K562 (cell line): ENCODE data around the gene SLC48A1. TPM values are rescaled to one million over a fixed set of nuclear protein-coding genes. Genes with fewer than 3 reads are reported as not detected.

Experiments
- CREB3 ChIP-seq: fragments of 450-650 bp; conservative IDR thresholded peaks from 2 replicates; pipeline ENCODE4 v1.6.1; 2016; ENCODE audit warnings: missing genetic modification characterization, low read depth, mild to moderate bottlenecking, missing compliant biosample characterization, moderate library complexity
- E2F3 ChIP-seq: fragments of 250-450 bp; sonication (Bioruptor Pico); IDR thresholded peaks from 2 replicates; pipeline ENCODE4 v1.4.0; 2020; ENCODE audit warnings: mild to moderate bottlenecking
- EP400 ChIP-seq: fragments of 450-650 bp; IDR thresholded peaks from 2 replicates; pipeline ENCODE4 v1.6.1; 2017; ENCODE audit warnings: antibody characterized with exemption, mild to moderate bottlenecking, moderate library complexity
- LARP7 ChIP-seq: fragments of 450-650 bp; IDR thresholded peaks from 2 replicates; pipeline ENCODE4 v1.6.1; 2016
- MAZ ChIP-seq, 2 experiments: fragments of 450-650 bp in 1 of 2; sonication (generic) in 1 of 2; formaldehyde crosslinking; IDR thresholded peaks in 1 of 2; conservative IDR thresholded peaks in 1 of 2; 2 replicates each; pipeline versions ENCODE4 v1.4.0 to v1.5.0; 2020; ENCODE audit warnings: mild to moderate bottlenecking in 1 of 2, missing genetic modification reagents in 1 of 2
- MGA ChIP-seq: fragments of 450-650 bp; IDR thresholded peaks from 2 replicates; pipeline ENCODE4 v1.6.1; 2016; ENCODE audit warnings: mild to moderate bottlenecking, moderate library complexity
- NCOA1 ChIP-seq: fragments of 450-650 bp; IDR thresholded peaks from 2 replicates; pipeline ENCODE4 v1.6.1; 2016; ENCODE audit warnings: low read depth
- PTTG1 ChIP-seq: fragments of 450-650 bp; IDR thresholded peaks from 2 replicates; pipeline ENCODE4 v1.6.1; 2016; ENCODE audit warnings: low read depth, mild to moderate bottlenecking, missing genetic modification characterization, missing compliant biosample characterization
- polyA plus RNA-seq, 8 experiments: library from polyadenylated mRNA; depleted of rRNA in 4 of 8; stranded (reverse) in 5 of 8; unstranded in 3 of 8; fragments of >200 nt; fragmentation: Nextera tagmentation in 2 of 8; fragmentation: Illumina TruSeq in 1 of 8; extraction: Ambion mirVana in 2 of 8; extraction: Trizol in 1 of 8; gene quantifications; 2 replicates each; pipeline versions ENCODE4 v1.2.1 to v1.2.3, GENCODE V29; 2011 to 2014; ENCODE audit warnings: inconsistent platforms in 1 of 8, missing spikeins in 1 of 8
- total RNA-seq, 7 experiments: library from RNA; depleted of rRNA in 6 of 7; stranded (reverse); fragments of >200 nt in 6 of 7; fragmentation: Illumina TruSeq in 2 of 7; extraction: Trizol in 2 of 7; gene quantifications; 2 replicates each; pipeline versions ENCODE4 v1.2.1 to v1.2.3, GENCODE V29; 2011 to 2021; ENCODE audit warnings: low replicate concordance in 1 of 7
- TF ChIP-seq, protein P1 (sequence below): sonication (generic); formaldehyde crosslinking; IDR thresholded peaks from 2 replicates; pipeline ENCODE4 v1.8.0; 2022; ENCODE audit warnings: missing genetic modification reagents, mild to moderate bottlenecking, moderate library complexity, borderline replicate concordance
- TF ChIP-seq, protein P2 (sequence below): fragments of 250-450 bp; sonication (Bioruptor Pico); IDR thresholded peaks from 2 replicates; pipeline ENCODE4 v1.8.0; 2021; ENCODE audit warnings: moderate library complexity, mild to moderate bottlenecking, inconsistent platforms

SLC48A1 gene
- total and polyA plus RNA-seq, 9 of the 15 experiments (the other 6 are each of a cell fraction or from before 2014, with no cell fraction given): 10.7 to 37.5 (median 18.7) TPM

- TF ChIP-seq MGA (peak; percentile 78), CREB3 (no peak; the same call in 1 of the 2 replicates), EP400 (peak; percentile 90), NCOA1 (no peak), PTTG1 (no peak), MAZ (CRISPR knock-in tag; conservative IDR thresholded peaks at IDR 0.05 in 1 of 2, IDR thresholded peaks at IDR 0.05 in 1 of 2) (peak; percentile 91 to 95), LARP7 (no peak), E2F3 (CRISPR knock-in tag) (0 out of 2 replicates have a peak, but pooled peaks have one; percentile 30)
- TF ChIP-seq, protein P1, sequence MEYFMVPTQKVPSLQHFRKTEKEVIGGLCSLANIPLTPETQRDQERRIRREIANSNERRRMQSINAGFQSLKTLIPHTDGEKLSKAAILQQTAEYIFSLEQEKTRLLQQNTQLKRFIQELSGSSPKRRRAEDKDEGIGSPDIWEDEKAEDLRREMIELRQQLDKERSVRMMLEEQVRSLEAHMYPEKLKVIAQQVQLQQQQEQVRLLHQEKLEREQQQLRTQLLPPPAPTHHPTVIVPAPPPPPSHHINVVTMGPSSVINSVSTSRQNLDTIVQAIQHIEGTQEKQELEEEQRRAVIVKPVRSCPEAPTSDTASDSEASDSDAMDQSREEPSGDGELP (CRISPR knock-in tag): peak; percentile 62; the same call in 1 of the 2 replicates
- TF ChIP-seq, protein P2, sequence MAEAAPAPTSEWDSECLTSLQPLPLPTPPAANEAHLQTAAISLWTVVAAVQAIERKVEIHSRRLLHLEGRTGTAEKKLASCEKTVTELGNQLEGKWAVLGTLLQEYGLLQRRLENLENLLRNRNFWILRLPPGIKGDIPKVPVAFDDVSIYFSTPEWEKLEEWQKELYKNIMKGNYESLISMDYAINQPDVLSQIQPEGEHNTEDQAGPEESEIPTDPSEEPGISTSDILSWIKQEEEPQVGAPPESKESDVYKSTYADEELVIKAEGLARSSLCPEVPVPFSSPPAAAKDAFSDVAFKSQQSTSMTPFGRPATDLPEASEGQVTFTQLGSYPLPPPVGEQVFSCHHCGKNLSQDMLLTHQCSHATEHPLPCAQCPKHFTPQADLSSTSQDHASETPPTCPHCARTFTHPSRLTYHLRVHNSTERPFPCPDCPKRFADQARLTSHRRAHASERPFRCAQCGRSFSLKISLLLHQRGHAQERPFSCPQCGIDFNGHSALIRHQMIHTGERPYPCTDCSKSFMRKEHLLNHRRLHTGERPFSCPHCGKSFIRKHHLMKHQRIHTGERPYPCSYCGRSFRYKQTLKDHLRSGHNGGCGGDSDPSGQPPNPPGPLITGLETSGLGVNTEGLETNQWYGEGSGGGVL (CRISPR knock-in tag): no peak
These were observed 14.0 kb upstream of the SLC48A1 start, which contains the start of gene RAPGEF3 (continued) for GRCh38 chr12:47758834-47759690.
